Measurements from ENCODE around the gene BBOX1. TPM values are rescaled to one million over a fixed set of nuclear protein-coding genes. Genes with fewer than 3 reads are reported as not detected.

BBOX1 gene
- total and polyA plus RNA-seq, 2 donors (not counting 3 experiments of a cell fraction or from before 2014, with no cell fraction given) = not detected

- H3K27ac ChIP-seq (ENCODE audit: insufficient read depth, low read depth, low read length) = no peak overlapping the region
- POLR2A ChIA-PET = no interaction called here
- intact Hi-C loops (cut with micrococcal nuclease) = no loop called here
- no peak overlapping the region for H3K4me2 ChIP-seq (ENCODE audit: insufficient read depth, low read length)
- no peak overlapping the region for H3K4me3 ChIP-seq (replicated peaks in 1 of 3; ENCODE audit: insufficient read depth in 1 of 3, low read depth in 1 of 3, low read length in 3 of 3)
- no peaks in the 10 kb centered on the region for H3K79me2 ChIP-seq (ENCODE audit: control insufficient read depth, insufficient read depth, low read length)
- H4K20me1 ChIP-seq (replicated peaks; ENCODE audit: control insufficient read depth, extremely low read depth, insufficient read depth, low read length) = no peaks in the 10 kb centered on the region
- TF ChIP-seq JUN (IDR thresholded peaks at IDR 0.05; ENCODE audit: borderline replicate concordance, insufficient read depth, insufficient read length, low read depth) (no peak), POLR2A (IDR thresholded peaks at IDR 0.05; ENCODE audit: low read depth, low read length) (no peak), MAX (IDR thresholded peaks at IDR 0.05; ENCODE audit: insufficient read depth, insufficient read length) (no peak), CTCF (IDR thresholded peaks at IDR 0.05; ENCODE audit: extremely low read depth in 1 of 2, insufficient read depth in 1 of 2, low read depth in 1 of 2, low read length in 2 of 2) (no peak), POLR2AphosphoS5 (IDR thresholded peaks at IDR 0.05; ENCODE audit: insufficient read depth, low read depth, low read length) (no peak), EZH2 (IDR thresholded peaks at IDR 0.05; ENCODE audit: borderline replicate concordance, low read depth, low read length, severe bottlenecking) (no peak), MYC (IDR thresholded peaks at IDR 0.05; ENCODE audit: low read depth, low read length) (no peak), FOS (IDR thresholded peaks at IDR 0.05; ENCODE audit: borderline replicate concordance, insufficient read depth, low read length) (no peak), GATA2 (IDR thresholded peaks at IDR 0.05; ENCODE audit: insufficient read depth, insufficient read length, low read depth, low read length) (no peak)
- H3K9me3 ChIP-seq (replicated peaks; ENCODE audit: control insufficient read depth, insufficient read depth, low read length) = no peaks in the 10 kb centered on the region
- no TSS peak for BruUV-seq (replicated peaks)
- FAIRE-seq (no peak), DNase-seq (ENCODE audit: low read depth, low spot score) (no peak)
- no peaks in the 10 kb centered on the region for H3K27me3 ChIP-seq (ENCODE audit: control insufficient read depth in 2 of 2, insufficient read depth in 2 of 2, low read length in 2 of 2)
- CTCF ChIA-PET = no interaction called here
- H3K9me1 ChIP-seq (replicated peaks; ENCODE audit: control insufficient read depth, extremely low read depth, insufficient read depth, low read length) = no peaks in the 10 kb centered on the region
- dilution Hi-C loops (cut with MboI; ENCODE audit: extremely low pct_ligation_motif_present, low sequenced_read_pairs) = no loop called here
- no peaks in the 10 kb centered on the region for H3K4me1 ChIP-seq (ENCODE audit: control insufficient read depth, extremely low read depth, insufficient read depth, low read length)
- no peaks in the 10 kb centered on the region for H3K36me3 ChIP-seq (ENCODE audit: control insufficient read depth in 2 of 2, extremely low read depth in 1 of 2, insufficient read depth in 2 of 2, low read length in 2 of 2)
- H2AFZ ChIP-seq (ENCODE audit: low read depth, low read length) = no peak overlapping the region
- no peak overlapping the region for H3K9ac ChIP-seq (replicated peaks; ENCODE audit: extremely low read depth, insufficient read depth, low read length)
These were observed 14.6 kb downstream of the BBOX1 start for GRCh38 chr11:27055065-27055682.
